Ovary (tissue), 9 donors: ENCODE results near the gene RNF40. TPM values are rescaled to one million over a fixed set of nuclear protein-coding genes. Genes with fewer than 3 reads are reported as not detected.

Experiments used
- DNase-seq, 5 donors: peaks; one replicate each; pipeline ENCODE4 v3.0.0-alpha.2; 2019 to 2020
- H3K27ac ChIP-seq, 2 donors: fragments of 200-600 bp; one replicate each; pipeline versions ENCODE4 v1.5.1 to v1.8.0; 2019 to 2022
- H3K27me3 ChIP-seq: fragments of 200-600 bp; one replicate; pipeline ENCODE4 v1.8.0; 2022
- H3K36me3 ChIP-seq: fragments of 200-600 bp; sonication (generic); one replicate; pipeline ENCODE4 v1.5.1; 2019
- H3K4me1 ChIP-seq: one replicate; pipeline ENCODE4 v1.8.1; 2013; ENCODE audit warnings: mild to moderate bottlenecking, moderate library complexity; ENCODE audit not compliant: insufficient read depth
- H3K4me3 ChIP-seq: fragments of 200-600 bp; sonication (generic); one replicate; pipeline ENCODE4 v1.5.1; 2017
- H3K9me3 ChIP-seq, 2 donors: fragments of 200-600 bp in 1 of 2; sonication (generic) in 1 of 2; one replicate each; pipeline versions ENCODE4 v1.5.1 to v1.8.1; 2013 to 2019; ENCODE audit warnings: mild to moderate bottlenecking in 1 of 2, moderate library complexity in 1 of 2
- CTCF ChIP-seq, 3 donors: fragments of 450-650 bp in 2 of 3; fragments of 200-600 bp in 1 of 3; IDR thresholded peaks; one replicate each; pipeline versions ENCODE4 v1.5.1 to v1.8.0; 2016 to 2022; ENCODE audit warnings: antibody characterized with exemption in 3 of 3, mild to moderate bottlenecking in 1 of 3
- EP300 ChIP-seq: sonication (generic); formaldehyde crosslinking; IDR thresholded peaks from one replicate; pipeline ENCODE4 v1.6.1; 2017; ENCODE audit warnings: antibody characterized with exemption
- POLR2A ChIP-seq: fragments of 450-650 bp; IDR thresholded peaks from one replicate; pipeline ENCODE4 v1.6.1; 2017; ENCODE audit warnings: antibody characterized with exemption, mild to moderate bottlenecking, moderate library complexity
- WGBS, 3 donors: extraction: QIAGEN DNeasy Blood & Tissue Kit in 1 of 3; methylation state at CpG; one replicate each; pipeline versions ENCODE4 v1.1.5 to v1.1.7; 2013 to 2017; 5-methylcytosine and 5-hydroxymethylcytosine counted together
- intact Hi-C, 4 donors: fragments of 100-400 bp; cut with DNase I; formaldehyde crosslinking; loops; one replicate each; pipeline versions ENCODE4 v1.11.0 to v1.15.1; 2022 to 2023
- polyA plus RNA-seq, 2 donors: library from polyadenylated mRNA; stranded (reverse); fragments of 200-250 nt in 1 of 2; fragments of 350-450 nt in 1 of 2; fragmentation: Illumina TruSeq in 1 of 2; extraction: RNeasy Lipid Tissue Mini Kit (QIAGEN cat#74804) in 1 of 2; gene quantifications; one replicate each; pipeline ENCODE4 v1.2.3, GENCODE V29; 2013 to 2014
- total RNA-seq, 7 donors: library from RNA; depleted of rRNA in 2 of 7; stranded (reverse); fragments of >200 nt in 2 of 7; fragmentation: NEBNext Ultra II Directional in 3 of 7; extraction: Animal tissue kit (Norgen Biotek cat#: 25700) in 3 of 7; gene quantifications; one replicate each; pipeline versions ENCODE4 v1.1.0 to v1.2.4, GENCODE V29; 2016 to 2023
- donor health status: DM: no; HTN: no; CAD: no; lungs with moderate emphysema.
- donor health status: DM: no; HTN: no; CAD: no.
- donor health status: Bipolar disorder and iron deficiency.
- donor health status: DM: yes; HTN: yes; CAD: no.
- donor health status: DM: no; HTN: no; CAD: no.
- donor health status: DM: yes; HTN: yes; CAD: no.

RNF40 gene
- total and polyA plus RNA-seq, 9 donors: 67.2 to 143 (median 94.3) TPM

- Histone ChIP-seq H3K27ac (no peak overlapping the region), H3K9me3 (no peaks in the 10 kb centered on the region), H3K4me1 (no peaks in the 10 kb centered on the region), H3K27me3 (no peaks in the 10 kb centered on the region), H3K36me3 (peaks cover 2% of the 10 kb centered on the region), H3K4me3 (no peak overlapping the region)
- WGBS, 3 donors: 81 to 83% (median 81%) methylated on average over 10 of the region's 10 CpGs
- TF ChIP-seq EP300 (no peak), POLR2A (no peak), CTCF (IDR thresholded peaks at IDR 0.05) (no peak)
- intact Hi-C loops: loop anchor here in 2 of 4 donors (10.0 kb wide), 2 partner anchors 62 to 588 kb away; partner anchors contain the start of gene ZNF629 (in 1 of the 2)
- DNase-seq: no peak
Observed at GRCh38 chr16:30722916-30723315, 39.2 kb upstream of the RNF40 start.

GRCh38 chr16:30723725-30724355, 38.3 kb upstream of the RNF40 start:
- no peak overlapping the region for H3K27ac ChIP-seq
- 86 to 93% (median 89%) methylated on average over 12 of the region's 12 CpGs for WGBS, 3 donors
- H3K4me3 ChIP-seq: no peak overlapping the region
- no peaks in the 10 kb centered on the region for H3K27me3 ChIP-seq
- TF ChIP-seq CTCF (IDR thresholded peaks at IDR 0.05) (no peak), EP300 (no peak), POLR2A (no peak)
- H3K36me3 ChIP-seq: peaks cover 2% of the 10 kb centered on the region
- DNase-seq: no peak
- no peaks in the 10 kb centered on the region for H3K4me1 ChIP-seq
- H3K9me3 ChIP-seq: no peaks in the 10 kb centered on the region
- intact Hi-C loops: loop anchor here in 2 of 4 donors (10.0 kb wide), 2 partner anchors 61 to 589 kb away; partner anchors contain the start of gene ZNF629 (in 1 of the 2)

- H3K36me3 ChIP-seq: peaks cover 2% of the 10 kb centered on the region
Observed at GRCh38 chr16:30724641-30725417, 37.3 kb upstream of the RNF40 start.

More at GRCh38 chr16:30724641-30725417, 37.3 kb upstream of the RNF40 start:
- no peak overlapping the region for H3K4me3 ChIP-seq
- 45 to 61% (median 50%) methylated on average over 23 of the region's 23 CpGs for WGBS, 3 donors
- no peaks in the 10 kb centered on the region for H3K9me3 ChIP-seq
- no peak for TF ChIP-seq POLR2A
- no peak for TF ChIP-seq CTCF (IDR thresholded peaks at IDR 0.05)
- TF ChIP-seq EP300: no peak
- H3K4me1 ChIP-seq: no peaks in the 10 kb centered on the region
- peak; percentile 48 to 83 (median 71) for DNase-seq
- H3K27ac ChIP-seq: no peak overlapping the region
- intact Hi-C loops: loop anchor here in 2 of 4 donors (10.0 kb wide), 2 partner anchors 60 to 590 kb away; partner anchors contain the start of gene ZNF629 (in 1 of the 2)
- H3K27me3 ChIP-seq: no peaks in the 10 kb centered on the region
